NOMO-1 (cell line): Measurements from ENCODE around the gene PHRF1.
"Not testable (repeated sequence)": the region's sequence is repeated elsewhere in the genome, so short reads cannot be mapped to it uniquely, and the experiment has no call there.

Experiments used
- DNase-seq, 2 experiments: peaks; one replicate each; lab custom pipeline; 2025; ENCODE audit not compliant: unreplicated experiment in 2 of 2; lab: John Stamatoyannopoulos, UW

Gene PHRF1

GRCh38 chr11:571802-572185 lies 4.5 kb upstream of the PHRF1 start:
- DNase-seq, result no peak

- no peak for DNase-seq
Observed at GRCh38 chr11:573146-573759, 3.0 kb upstream of the PHRF1 start.

GRCh38 chr11:574031-574570 lies 2.2 kb upstream of the PHRF1 start:
- DNase-seq, result not testable (repeated sequence)

GRCh38 chr11:574632-575312 lies 1.5 kb upstream of the PHRF1 start:
- DNase-seq, result no peak

GRCh38 chr11:575313-575995 lies 816 bp upstream of the PHRF1 start:
- peak in 1 of 2 experiments; percentile 36 for DNase-seq

GRCh38 chr11:576811-577610 lies 741 bp downstream of the PHRF1 start:
- peak in 1 of 2 experiments; percentile 6 for DNase-seq

- DNase-seq, result no peak
Observed at GRCh38 chr11:577611-577894, 1.3 kb downstream of the PHRF1 start.

GRCh38 chr11:578276-579035 lies 2.2 kb downstream of the PHRF1 start:
- DNase-seq, result no peak

GRCh38 chr11:579830-580601 lies 3.7 kb downstream of the PHRF1 start:
- no peak for DNase-seq

GRCh38 chr11:581342-581741 lies 5.1 kb downstream of the PHRF1 start:
- DNase-seq, result no peak

- no peak for DNase-seq
Observed at GRCh38 chr11:581752-582151, 5.5 kb downstream of the PHRF1 start.

GRCh38 chr11:584287-584686 lies 8.0 kb downstream of the PHRF1 start:
- DNase-seq, result no peak

GRCh38 chr11:586376-587316 lies 10.4 kb downstream of the PHRF1 start:
- no peak for DNase-seq

GRCh38 chr11:587546-587945 lies 11.3 kb downstream of the PHRF1 start:
- no peak for DNase-seq

GRCh38 chr11:587978-588380 lies 11.7 kb downstream of the PHRF1 start:
- peak; percentile 84 to 92 for DNase-seq

- no peak for DNase-seq
Observed at GRCh38 chr11:589798-590197, 13.5 kb downstream of the PHRF1 start.

GRCh38 chr11:590997-591396 lies 14.7 kb downstream of the PHRF1 start:
- DNase-seq, result no peak

GRCh38 chr11:592501-592900 lies 16.2 kb downstream of the PHRF1 start:
- DNase-seq, result no peak

GRCh38 chr11:592918-593317 lies 16.6 kb downstream of the PHRF1 start:
- no peak for DNase-seq
